Measurements from ENCODE around the gene DGKI. TPM values are rescaled to one million over a fixed set of nuclear protein-coding genes. Genes with fewer than 3 reads are reported as not detected.

The DGKI gene
- total and polyA plus RNA-seq, 2 of the 13 experiments (the other 11 are each of a cell fraction or from before 2014, with no cell fraction given): 0.09 to 0.17 TPM

DNA sequence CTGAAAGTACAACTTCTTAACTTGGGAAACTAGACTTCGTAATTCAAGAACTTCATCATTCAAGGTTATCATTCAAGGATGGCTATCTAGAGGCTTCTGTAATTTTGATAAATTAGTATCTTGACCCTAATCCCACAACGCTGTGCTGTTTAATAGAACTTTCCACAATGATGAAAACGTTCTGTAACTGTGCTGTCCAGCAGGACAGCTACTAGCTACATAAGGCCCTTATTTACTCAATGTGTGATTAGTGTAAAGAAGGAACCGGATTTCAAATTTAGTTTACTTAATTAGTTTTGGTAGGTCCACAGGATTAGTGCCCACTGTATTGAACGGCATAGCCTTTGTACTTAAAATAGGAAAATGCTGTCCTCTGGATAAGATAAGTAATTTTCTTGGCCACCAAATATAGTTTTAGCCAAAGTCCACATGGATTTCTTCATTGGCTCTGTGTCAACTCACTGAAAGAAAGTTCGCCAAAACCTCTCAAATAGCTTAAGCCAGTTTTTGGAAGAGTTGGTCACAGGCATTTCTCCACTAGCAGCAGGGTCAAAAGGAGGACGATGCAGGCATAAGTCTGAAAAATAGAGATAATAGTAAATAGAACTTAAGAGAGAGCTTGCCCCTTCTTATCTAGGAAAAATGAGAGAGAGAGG, 17.3 kb downstream of the DGKI start (continued):
- no peak for TF ChIP-seq FOXK1 (CRISPR knock-in tag; IDR thresholded peaks at IDR 0.05; ENCODE audit: borderline replicate concordance, low read depth)
- TF ChIP-seq, protein P1, sequence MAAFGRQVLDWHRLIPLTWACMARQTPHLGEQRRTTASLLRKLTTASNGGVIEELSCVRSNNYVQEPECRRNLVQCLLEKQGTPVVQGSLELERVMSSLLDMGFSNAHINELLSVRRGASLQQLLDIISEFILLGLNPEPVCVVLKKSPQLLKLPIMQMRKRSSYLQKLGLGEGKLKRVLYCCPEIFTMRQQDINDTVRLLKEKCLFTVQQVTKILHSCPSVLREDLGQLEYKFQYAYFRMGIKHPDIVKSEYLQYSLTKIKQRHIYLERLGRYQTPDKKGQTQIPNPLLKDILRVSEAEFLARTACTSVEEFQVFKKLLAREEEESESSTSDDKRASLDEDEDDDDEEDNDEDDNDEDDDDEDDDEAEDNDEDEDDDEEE (CRISPR knock-in tag; IDR thresholded peaks at IDR 0.05): no peak
- TF ChIP-seq, protein P2, sequence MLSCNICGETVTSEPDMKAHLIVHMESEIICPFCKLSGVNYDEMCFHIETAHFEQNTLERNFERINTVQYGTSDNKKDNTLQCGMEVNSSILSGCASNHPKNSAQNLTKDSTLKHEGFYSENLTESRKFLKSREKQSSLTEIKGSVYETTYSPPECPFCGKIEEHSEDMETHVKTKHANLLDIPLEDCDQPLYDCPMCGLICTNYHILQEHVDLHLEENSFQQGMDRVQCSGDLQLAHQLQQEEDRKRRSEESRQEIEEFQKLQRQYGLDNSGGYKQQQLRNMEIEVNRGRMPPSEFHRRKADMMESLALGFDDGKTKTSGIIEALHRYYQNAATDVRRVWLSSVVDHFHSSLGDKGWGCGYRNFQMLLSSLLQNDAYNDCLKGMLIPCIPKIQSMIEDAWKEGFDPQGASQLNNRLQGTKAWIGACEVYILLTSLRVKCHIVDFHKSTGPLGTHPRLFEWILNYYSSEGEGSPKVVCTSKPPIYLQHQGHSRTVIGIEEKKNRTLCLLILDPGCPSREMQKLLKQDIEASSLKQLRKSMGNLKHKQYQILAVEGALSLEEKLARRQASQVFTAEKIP (CRISPR knock-in tag; IDR thresholded peaks at IDR 0.05; ENCODE audit: borderline replicate concordance): no peak

DNA sequence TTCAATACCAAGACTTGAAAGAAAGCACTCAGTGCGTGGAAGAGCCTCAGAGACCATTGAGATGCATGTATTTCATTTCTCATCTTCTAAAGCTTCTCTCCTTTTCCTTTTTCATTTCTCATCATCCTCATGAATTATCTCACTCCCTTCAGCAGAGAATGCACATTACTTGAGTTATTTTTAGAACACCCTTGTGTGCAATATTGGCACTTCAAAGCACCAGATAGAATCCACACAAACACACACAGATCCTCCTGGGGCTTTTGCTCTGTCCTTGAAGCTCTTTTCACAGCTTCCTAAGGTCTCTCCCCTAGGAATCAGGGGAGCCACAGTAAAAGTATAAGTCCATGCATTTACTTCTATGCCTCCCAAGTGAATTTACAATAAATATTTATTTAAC, 18.3 kb downstream of the DGKI start:
- Histone ChIP-seq H4K20me1 (ENCODE audit: insufficient read depth, low read length) (no peaks in the 10 kb centered on the region), H3K4me2 (ENCODE audit: low read depth, low read length) (no peak overlapping the region), H3K27me3 (ENCODE audit: control insufficient read depth in 1 of 2, insufficient read depth in 2 of 2, low read length in 2 of 2) (no peaks in the 10 kb centered on the region), H3K79me2 (ENCODE audit: insufficient read depth, low read length) (no peaks in the 10 kb centered on the region), H3K9ac (ENCODE audit: insufficient read depth, low read depth, low read length) (no peak overlapping the region), H3K4me1 (ENCODE audit: insufficient read depth, low read length) (peaks cover 5% of the 10 kb centered on the region; the same call in 1 of the 2 replicates), H3K9me3 (ENCODE audit: low read length) (peaks cover 23% of the 10 kb centered on the region), H3K36me3 (replicated peaks in 1 of 2; ENCODE audit: control insufficient read depth in 1 of 2, insufficient read depth in 2 of 2, low read length in 2 of 2) (no peaks in the 10 kb centered on the region), H3K27ac (ENCODE audit: extremely low read length, insufficient read depth, low read length) (no peak overlapping the region), H2AFZ (ENCODE audit: low read length) (no peak overlapping the region), H3K4me3 (replicated peaks in 1 of 3; ENCODE audit: insufficient read depth in 1 of 3, low read depth in 2 of 3, low read length in 3 of 3) (no peak overlapping the region)
- intact Hi-C loops (cut with micrococcal nuclease; ENCODE audit: unreplicated experiment) (no loop called here), in situ Hi-C loops (cut with HindIII; ENCODE audit: extremely low pct_ligation_motif_present, low pct_unique_long_range_greater_than_20kb) (no loop called here)
- BruUV-seq (replicated peaks): no TSS peak
- ChIA-PET POLR2A (no interaction called here), CTCF (ENCODE audit: low intra/inter-chr PET ratio, low total read pairs) (no interaction called here)
- FAIRE-seq: no peak
- ATAC-seq: no peak
- DNase-seq (ENCODE audit: low spot score): no peak
- 11% methylated on average over 1 of the region's 1 CpG for WGBS (ENCODE audit: low lambda C conversion rate)
- no peak for TF ChIP-seq KLF13 (CRISPR knock-in tag; IDR thresholded peaks at IDR 0.05)
- no peak for TF ChIP-seq KDM4B (CRISPR knock-in tag; IDR thresholded peaks at IDR 0.05)
- no peak for TF ChIP-seq RCOR2 (CRISPR knock-in tag; IDR thresholded peaks at IDR 0.05)
- TF ChIP-seq U2AF1 (optimal IDR thresholded peaks at IDR 0.05; ENCODE audit: low read depth, low read length): no peak
- TF ChIP-seq, protein P3, sequence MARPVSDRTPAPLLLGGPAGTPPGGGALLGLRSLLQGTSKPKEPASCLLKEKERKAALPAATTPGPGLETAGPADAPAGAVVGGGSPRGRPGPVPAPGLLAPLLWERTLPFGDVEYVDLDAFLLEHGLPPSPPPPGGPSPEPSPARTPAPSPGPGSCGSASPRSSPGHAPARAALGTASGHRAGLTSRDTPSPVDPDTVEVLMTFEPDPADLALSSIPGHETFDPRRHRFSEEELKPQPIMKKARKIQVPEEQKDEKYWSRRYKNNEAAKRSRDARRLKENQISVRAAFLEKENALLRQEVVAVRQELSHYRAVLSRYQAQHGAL (CRISPR knock-in tag; IDR thresholded peaks at IDR 0.05; ENCODE audit: not compliant biosample characterization): no peak
- TF ChIP-seq, protein P4, sequence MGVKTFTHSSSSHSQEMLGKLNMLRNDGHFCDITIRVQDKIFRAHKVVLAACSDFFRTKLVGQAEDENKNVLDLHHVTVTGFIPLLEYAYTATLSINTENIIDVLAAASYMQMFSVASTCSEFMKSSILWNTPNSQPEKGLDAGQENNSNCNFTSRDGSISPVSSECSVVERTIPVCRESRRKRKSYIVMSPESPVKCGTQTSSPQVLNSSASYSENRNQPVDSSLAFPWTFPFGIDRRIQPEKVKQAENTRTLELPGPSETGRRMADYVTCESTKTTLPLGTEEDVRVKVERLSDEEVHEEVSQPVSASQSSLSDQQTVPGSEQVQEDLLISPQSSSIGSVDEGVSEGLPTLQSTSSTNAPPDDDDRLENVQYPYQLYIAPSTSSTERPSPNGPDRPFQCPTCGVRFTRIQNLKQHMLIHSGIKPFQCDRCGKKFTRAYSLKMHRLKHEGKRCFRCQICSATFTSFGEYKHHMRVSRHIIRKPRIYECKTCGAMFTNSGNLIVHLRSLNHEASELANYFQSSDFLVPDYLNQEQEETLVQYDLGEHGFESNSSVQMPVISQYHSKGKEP (CRISPR knock-in tag; IDR thresholded peaks at IDR 0.05): no peak
- TF ChIP-seq HOXA7 (CRISPR knock-in tag; IDR thresholded peaks at IDR 0.05): no peak
- no peak for TF ChIP-seq NFE2L2 (IDR thresholded peaks at IDR 0.05; ENCODE audit: low read length)
